T-cell (primary cell): Measurements from ENCODE around the gene TMEM95. TPM values are rescaled to one million over a fixed set of nuclear protein-coding genes. Genes with fewer than 3 reads are reported as not detected.
A peak's percentile ranks its signal among the peaks of the same experiment; 100 is the strongest.

Source experiments
- ATAC-seq, 4 experiments: fragments of 200-7000 bp in 3 of 4; fragments of 150-1000 bp in 1 of 4; cut with Tn5 transposase; replicated peaks in 1 of 4; 1 replicate in 3 of 4; 2 replicates in 1 of 4; pipeline ENCODE4 v1.10.0; 2021; ENCODE audit warnings: moderate library complexity in 3 of 4, mild to moderate bottlenecking in 2 of 4, moderate number of reproducible peaks in 1 of 4
- CTCF ChIA-PET, 2 donors: fragments of 300-600 bp; sonication (Branson Sonifier 250); formaldehyde crosslinking; loops; one replicate each; lab custom pipeline; 2022; ENCODE audit warnings: antibody characterized with exemption in 2 of 2; lab: Charles Lee
- POLR2A ChIA-PET, 2 donors: fragments of 300-600 bp; sonication (Branson Sonifier 250); formaldehyde crosslinking; loops; one replicate each; lab custom pipeline; 2022; ENCODE audit warnings: antibody characterized with exemption in 2 of 2; lab: Charles Lee
- DNase-seq, 35 experiments: peaks; one replicate each; pipeline versions ENCODE4 v3.0.0 to v3.0.0-alpha.2; 2013 to 2023
- H3K27ac ChIP-seq: one replicate; pipeline ENCODE4 v1.5.1; 2013; ENCODE audit warnings: low read length
- H3K27me3 ChIP-seq, 2 experiments: replicated peaks in 1 of 2; 1 replicate in 1 of 2; 2 replicates in 1 of 2; pipeline versions ENCODE4 v1.6.1 to v1.7.0; 2013; ENCODE audit warnings: low read length in 1 of 2, mixed read lengths in 1 of 2; ENCODE audit not compliant: control insufficient read depth in 2 of 2, insufficient read depth in 2 of 2; ENCODE audit errors: extremely low read depth in 1 of 2
- H3K36me3 ChIP-seq, 2 donors: 1 replicate in 1 of 2; 2 replicates in 1 of 2; pipeline versions ENCODE4 v1.6.1 to v1.7.0; 2013; ENCODE audit warnings: low read length in 1 of 2; ENCODE audit not compliant: control insufficient read depth in 2 of 2, insufficient read depth in 1 of 2; ENCODE audit errors: extremely low read depth in 1 of 2
- H3K4me1 ChIP-seq, 2 experiments: 1 replicate in 1 of 2; 2 replicates in 1 of 2; pipeline versions ENCODE4 v1.6.1 to v1.7.0; 2013; ENCODE audit warnings: low read length in 2 of 2, mixed read lengths in 1 of 2; ENCODE audit not compliant: insufficient read depth in 2 of 2, control insufficient read depth in 1 of 2; ENCODE audit errors: extremely low read depth in 1 of 2
- H3K4me3 ChIP-seq, 2 donors: 1 replicate in 1 of 2; 2 replicates in 1 of 2; pipeline versions ENCODE4 v1.5.1 to v1.7.0; 2013; ENCODE audit warnings: mild to moderate bottlenecking in 2 of 2, low read length in 1 of 2, moderate library complexity in 1 of 2; ENCODE audit not compliant: control insufficient read depth in 1 of 2; ENCODE audit errors: extremely low read depth in 1 of 2
- H3K9me3 ChIP-seq: 2 replicates; pipeline ENCODE4 v1.7.0; 2013
- H3K27ac Mint-ChIP-seq, 2 donors: one replicate each; pipeline ENCODE4 v1.8.0; 2020 to 2021; ENCODE audit warnings: mild to moderate bottlenecking in 2 of 2, mixed read lengths in 2 of 2
- H3K27me3 Mint-ChIP-seq, 2 donors: one replicate each; pipeline ENCODE4 v1.8.0; 2021 to 2022; ENCODE audit warnings: mixed read lengths in 2 of 2
- H3K36me3 Mint-ChIP-seq: one replicate; pipeline ENCODE4 v1.8.0; 2021; ENCODE audit warnings: mixed read lengths
- H3K4me1 Mint-ChIP-seq, 3 donors: one replicate each; pipeline ENCODE4 v1.8.0; 2020 to 2022; ENCODE audit warnings: mixed read lengths in 3 of 3, mild to moderate bottlenecking in 1 of 3
- H3K4me3 Mint-ChIP-seq, 3 donors: one replicate each; pipeline ENCODE4 v1.8.0; 2020 to 2022; ENCODE audit warnings: mild to moderate bottlenecking in 3 of 3, mixed read lengths in 3 of 3, moderate library complexity in 3 of 3
- H3K9me3 Mint-ChIP-seq, 3 donors: one replicate each; pipeline ENCODE4 v1.8.0; 2020 to 2022; ENCODE audit warnings: mixed read lengths in 3 of 3
- WGBS: methylation state at CpG from one replicate; pipeline ENCODE4 v1.1.5; 2013; ENCODE audit warnings: missing lambda C conversion rate; ENCODE audit not compliant: insufficient coverage; 5-methylcytosine and 5-hydroxymethylcytosine counted together
- total RNA-seq, 35 experiments: library from RNA in 6 of 35; stranded (reverse) in 6 of 35; fragments of 120-200 nt in 1 of 35; gene quantifications; one replicate each; pipeline versions ENCODE4 v1.2.1 to v1.2.4 and lab custom pipeline; 2013 to 2026

The TMEM95 gene, protein sequence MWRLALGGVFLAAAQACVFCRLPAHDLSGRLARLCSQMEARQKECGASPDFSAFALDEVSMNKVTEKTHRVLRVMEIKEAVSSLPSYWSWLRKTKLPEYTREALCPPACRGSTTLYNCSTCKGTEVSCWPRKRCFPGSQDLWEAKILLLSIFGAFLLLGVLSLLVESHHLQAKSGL
- total RNA-seq (not detected), total RNA-seq (lab: John Stamatoyannopoulos, UW) (0 to 0.42 (median 0.08) reads per million in 29 experiments)
- total RNA-seq (2013) = not detected

GRCh38 chr17:7355053-7355452, at the start of gene TMEM95:
TSS of gene TMEM95 (plus strand) at chr17:7355156. CDS start at chr17:7355205, 49 bp downstream.
- H3K4me3 Mint-ChIP-seq = peak within 1 kb of the TSS; percentile 17 to 36 (median 18)
- peaks cover 0 to 4% of the 10 kb centered on the region in 2 experiments for H3K27me3 ChIP-seq
- WGBS = 85% methylated on average over 10 of the region's 10 CpGs
- H3K4me1 Mint-ChIP-seq = peaks cover 16 to 38% (median 33%) of the 10 kb centered on the region in 3 donors
- no peaks in the 10 kb centered on the region for H3K27me3 Mint-ChIP-seq
- H3K4me1 ChIP-seq = peaks cover 7 to 55% of the 10 kb centered on the region in 2 experiments
- CTCF ChIA-PET = interaction anchor here (0.7 to 1.9 kb wide), 8 partner anchors 11 to 260 kb away, joined by 3 to 9 read pairs (median 4); partner anchors contain the start of genes FXR2 (in 1 of the 2) and TMEM102 (in 1 of the 2)
- peak within 1 kb of the TSS; percentile 59 to 76 for H3K27ac Mint-ChIP-seq
- H3K9me3 ChIP-seq = no peaks in the 10 kb centered on the region
- POLR2A ChIA-PET = no interaction called here
- H3K27ac ChIP-seq = no peak within 1 kb of the TSS
- DNase-seq (no peak), ATAC-seq (no peak)
- H3K36me3 Mint-ChIP-seq = no peaks in the 10 kb centered on the region
- H3K9me3 Mint-ChIP-seq = no peaks in the 10 kb centered on the region
- H3K36me3 ChIP-seq = peaks cover 0 to 6% of the 10 kb centered on the region in 2 donors
- H3K4me3 ChIP-seq = no peak within 1 kb of the TSS

GRCh38 chr17:7306911-7307685, 47.9 kb upstream of the TMEM95 start, which contains the start of gene EIF5A:
TSS of gene EIF5A (plus strand) at chr17:7307628. CDS start at chr17:7309636, 2,008 bp downstream.
- Mint-ChIP-seq H3K27ac (peak within 1 kb of the TSS; percentile 98 to 99), H3K4me1 (peaks cover 33 to 39% (median 37%) of the 10 kb centered on the region in 3 donors), H3K9me3 (no peaks in the 10 kb centered on the region), H3K27me3 (no peaks in the 10 kb centered on the region), H3K36me3 (peaks cover 33% of the 10 kb centered on the region), H3K4me3 (peak within 1 kb of the TSS; percentile 80 to 96 (median 93))
- DNase-seq = peak; percentile 99 to 100 (median 100)
- POLR2A ChIA-PET = no interaction called here
- H3K27me3 ChIP-seq = peaks cover 0 to 2% of the 10 kb centered on the region in 2 experiments
- peak within 1 kb of the TSS; percentile 98 for H3K27ac ChIP-seq
- no peaks in the 10 kb centered on the region for H3K9me3 ChIP-seq
- CTCF ChIA-PET = no interaction called here
- WGBS = under 1% methylated on average over 62 of the region's 64 CpGs
- H3K4me1 ChIP-seq = peaks cover 13 to 48% of the 10 kb centered on the region in 2 experiments
- H3K4me3 ChIP-seq = peak within 1 kb of the TSS; percentile 76 to 99
- peak; percentile 75 to 83 (median 80) for ATAC-seq
- peaks cover 7 to 29% of the 10 kb centered on the region in 2 donors for H3K36me3 ChIP-seq

DNA sequence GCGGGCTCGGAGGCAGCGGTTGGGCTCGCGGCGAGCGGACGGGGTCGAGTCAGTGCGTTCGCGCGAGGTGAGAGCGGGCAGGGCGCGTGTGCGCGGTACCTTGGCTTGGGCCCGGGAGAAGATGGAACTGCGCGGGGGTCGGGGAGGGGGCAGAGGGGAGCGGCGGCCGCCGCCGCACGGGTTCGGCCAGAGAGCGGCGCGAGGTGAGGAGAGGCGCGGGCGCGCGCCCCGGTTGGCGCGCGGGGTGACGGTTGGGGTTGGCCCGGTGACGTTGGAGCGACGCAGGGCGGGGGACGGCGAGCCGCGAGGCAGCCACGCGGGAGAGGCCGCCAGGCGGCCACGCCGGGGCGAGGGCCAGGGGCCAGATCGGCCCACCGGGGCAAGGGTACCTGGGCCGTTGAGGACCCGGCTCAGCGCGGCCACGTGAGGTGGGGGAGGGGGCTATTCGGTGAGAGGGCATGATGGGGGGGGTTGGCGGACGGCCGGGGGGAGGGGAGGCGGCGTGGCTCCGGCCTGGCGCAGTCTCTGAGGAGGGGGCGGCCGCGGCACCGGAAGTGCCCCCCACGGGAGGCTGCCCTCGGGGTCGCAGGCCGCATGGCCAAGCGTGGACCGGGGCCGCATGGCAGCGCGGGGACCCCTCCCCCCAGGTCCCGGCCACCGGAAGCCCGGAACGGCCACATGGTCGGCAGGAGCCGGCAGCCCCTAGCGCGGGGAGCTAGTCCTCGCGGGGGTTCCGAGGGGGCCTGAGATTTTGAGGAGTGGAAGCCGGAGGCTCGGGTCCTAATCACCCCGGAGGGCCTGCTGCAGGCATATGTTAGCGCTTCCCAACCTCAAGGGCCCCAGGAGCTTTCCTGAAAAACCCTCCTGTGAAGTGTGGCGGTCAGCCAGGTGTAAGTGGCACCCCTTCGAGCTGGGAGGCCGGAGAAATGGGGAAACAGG, 47.0 kb upstream of the TMEM95 start:
- Histone ChIP-seq H3K9me3 (no peaks in the 10 kb centered on the region), H3K27me3 (peaks cover 0 to 2% of the 10 kb centered on the region in 2 experiments), H3K4me3 (peak overlapping the region; percentile 76 to 99), H3K4me1 (peaks cover 13 to 56% of the 10 kb centered on the region in 2 experiments), H3K36me3 (peaks cover 7 to 38% of the 10 kb centered on the region in 2 donors), H3K27ac (peak overlapping the region; percentile 98)
- H3K4me3 Mint-ChIP-seq = peak overlapping the region; percentile 80 to 96 (median 93)
- H3K4me1 Mint-ChIP-seq = peaks cover 41 to 47% (median 44%) of the 10 kb centered on the region in 3 donors
- H3K9me3 Mint-ChIP-seq = no peaks in the 10 kb centered on the region
- peak overlapping the region; percentile 98 to 99 for H3K27ac Mint-ChIP-seq
- H3K36me3 Mint-ChIP-seq = peaks cover 41% of the 10 kb centered on the region
- POLR2A ChIA-PET = interaction anchor here in 1 of 2 donors (1.5 kb wide), 1 partner anchor 22 kb away, joined by 7 read pairs; no protein-coding TSS in a partner anchor
- DNase-seq (peak in 31 of 35 experiments; percentile 21 to 77 (median 59)), ATAC-seq (peak; percentile 11 to 14 (median 12))
- under 1% methylated on average over 91 of the region's 104 CpGs for WGBS
- CTCF ChIA-PET = no interaction called here
- no peaks in the 10 kb centered on the region for H3K27me3 Mint-ChIP-seq

DNA sequence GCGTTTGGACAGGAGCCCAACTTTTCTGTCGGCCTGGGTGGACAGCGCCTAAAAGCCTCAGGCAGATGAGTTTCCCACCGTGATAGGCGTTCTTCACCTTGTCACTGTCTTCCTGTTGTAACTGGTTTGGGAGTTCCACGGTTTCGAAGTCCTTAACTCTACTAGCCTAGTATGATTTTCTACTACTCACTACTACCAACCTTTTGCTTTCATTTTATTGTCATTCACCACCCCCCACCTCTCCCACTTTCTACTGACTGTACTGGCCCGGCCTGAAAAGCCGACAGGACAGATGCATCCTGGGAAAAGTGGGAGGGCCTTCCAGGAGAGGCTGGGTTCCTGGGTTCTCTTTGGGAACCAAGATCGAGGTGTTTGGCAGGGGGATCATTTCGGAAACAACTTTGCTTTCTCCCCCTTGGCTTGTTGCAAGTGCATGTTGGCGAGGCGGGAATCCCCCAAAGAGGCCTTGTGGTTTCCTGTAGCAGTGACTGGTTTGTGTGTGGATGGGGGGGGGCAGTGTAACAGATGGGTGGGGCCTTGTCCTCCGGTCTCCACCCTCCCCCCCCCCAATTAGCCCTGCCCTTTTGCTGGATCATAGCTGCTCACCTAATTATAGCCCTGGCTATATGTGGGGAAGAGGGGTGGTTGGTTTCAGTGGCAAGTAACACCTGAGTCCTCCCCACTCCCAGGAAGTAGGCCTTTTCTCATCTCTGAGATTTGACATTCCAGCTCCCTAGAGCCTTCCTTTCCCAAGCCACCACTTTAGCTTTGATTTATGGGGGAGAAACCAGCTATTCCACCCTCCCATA, 46.1 kb upstream of the TMEM95 start:
- ATAC-seq (peak; percentile 27 to 43 (median 28)), DNase-seq (peak; percentile 65 to 96 (median 90))
- H3K9me3 ChIP-seq = no peaks in the 10 kb centered on the region
- no peaks in the 10 kb centered on the region for H3K9me3 Mint-ChIP-seq
- H3K27ac ChIP-seq = peak overlapping the region; percentile 98
- WGBS = 0% methylated on average over 3 of the region's 14 CpGs
- no peaks in the 10 kb centered on the region for H3K27me3 Mint-ChIP-seq
- peak overlapping the region; percentile 76 to 99 for H3K4me3 ChIP-seq
- peak overlapping the region; percentile 80 to 96 (median 93) for H3K4me3 Mint-ChIP-seq
- peaks cover 0 to 2% of the 10 kb centered on the region in 2 experiments for H3K27me3 ChIP-seq
- H3K36me3 Mint-ChIP-seq = peaks cover 47% of the 10 kb centered on the region
- H3K27ac Mint-ChIP-seq = peak overlapping the region; percentile 96 to 97
- CTCF ChIA-PET = interaction anchor here (0.6 to 1.9 kb wide), 5 partner anchors 9 to 261 kb away, joined by 3 to 10 read pairs (median 4); partner anchors contain the start of genes ACAP1 (in 1 of the 2) and NEURL4 (in 1 of the 2)
- H3K36me3 ChIP-seq = peaks cover 7 to 46% of the 10 kb centered on the region in 2 donors
- POLR2A ChIA-PET = interaction anchor here (0.5 to 1.5 kb wide), 8 partner anchors 21 to 842 kb away, joined by 3 to 10 read pairs (median 4); partner anchors contain the start of genes ACAP1 (in 1 of the 2), C17orf100 (in 1 of the 2) and MED31 (in 1 of the 2)
- peaks cover 15 to 65% of the 10 kb centered on the region in 2 experiments for H3K4me1 ChIP-seq
- peaks cover 48 to 56% (median 53%) of the 10 kb centered on the region in 3 donors for H3K4me1 Mint-ChIP-seq

GRCh38 chr17:7309628-7310027, 45.3 kb upstream of the TMEM95 start:
- 65% methylated on average over 12 of the region's 12 CpGs for WGBS
- CTCF ChIA-PET = interaction anchor here (0.6 to 1.9 kb wide), 5 partner anchors 8 to 262 kb away, joined by 3 to 10 read pairs (median 4); partner anchors contain the start of genes ACAP1 (in 1 of the 2) and NEURL4 (in 1 of the 2)
- Mint-ChIP-seq H3K27me3 (no peaks in the 10 kb centered on the region), H3K4me3 (peak overlapping the region; percentile 80 to 96 (median 93)), H3K27ac (peak overlapping the region; percentile 96 to 97), H3K4me1 (peaks cover 56 to 64% (median 61%) of the 10 kb centered on the region in 3 donors), H3K9me3 (no peaks in the 10 kb centered on the region), H3K36me3 (peaks cover 47% of the 10 kb centered on the region)
- Histone ChIP-seq H3K4me3 (peak overlapping the region; percentile 61 to 76), H3K9me3 (no peaks in the 10 kb centered on the region), H3K27ac (peak overlapping the region; percentile 98), H3K36me3 (peaks cover 7 to 51% of the 10 kb centered on the region in 2 donors), H3K27me3 (peaks cover 0 to under 1% of the 10 kb centered on the region in 2 experiments), H3K4me1 (peaks cover 23 to 73% of the 10 kb centered on the region in 2 experiments)
- POLR2A ChIA-PET = interaction anchor here (0.5 to 1.5 kb wide), 8 partner anchors 20 to 841 kb away, joined by 3 to 10 read pairs (median 4); partner anchors contain the start of genes C17orf100 (in 1 of the 2) and MED31 (in 1 of the 2)
- ATAC-seq (no peak), DNase-seq (no peak)
